H1 (cell line): ENCODE measurements around the gene SLC23A1. TPM values are rescaled to one million over a fixed set of nuclear protein-coding genes. Genes with fewer than 3 reads are reported as not detected.

Experiments
- CTBP2 ChIP-seq: IDR thresholded peaks from 2 replicates; pipeline ENCODE4 v1.7.0; 2011; ENCODE audit warnings: borderline replicate concordance, mild to moderate bottlenecking, moderate library complexity, mixed read lengths, low read length; ENCODE audit not compliant: insufficient read depth, insufficient read length
- POLR2A ChIP-seq, 2 experiments: IDR thresholded peaks; 1 replicate in 1 of 2; 2 replicates in 1 of 2; pipeline ENCODE4 v1.6.1; 2011; ENCODE audit warnings: low read depth in 2 of 2, low read length in 2 of 2, mild to moderate bottlenecking in 2 of 2; ENCODE audit errors: control extremely low read depth in 1 of 2
- polyA plus RNA-seq, 7 experiments: library from polyadenylated mRNA; depleted of rRNA in 3 of 7; stranded (reverse) in 5 of 7; unstranded in 2 of 7; fragments of >200 nt in 5 of 7; fragments of 200-250 nt in 2 of 7; gene quantifications; 1 replicate in 5 of 7; 2 replicates in 1 of 7; 4 replicates in 1 of 7; pipeline versions ENCODE4 v1.2.1 to v1.2.3, GENCODE V29; 2011 to 2013; ENCODE audit warnings: missing spikeins in 2 of 7, mixed read lengths in 2 of 7
- total RNA-seq: library from RNA; stranded (reverse); fragmentation: NEBNext Ultra II Directional; extraction: Animal tissue kit (Norgen Biotek cat#: 25700); gene quantifications from 2 replicates; pipeline ENCODE4 v1.2.1, GENCODE V29; 2021

The SLC23A1 gene
- total and polyA plus RNA-seq, 2 of the 8 experiments (the other 6 are each of a cell fraction or from before 2014, with no cell fraction given), result not detected

GRCh38 chr5:139381837-139382761 is 998 bp downstream of the SLC23A1 start (continued):
- TF ChIP-seq CTBP2 (no peak), POLR2A (IDR thresholded peaks at IDR 0.05; ENCODE audit: control extremely low read depth in 1 of 2, low read depth in 2 of 2, low read length in 2 of 2) (no peak)
